ENCODE data around the gene HHIPL2.
"Not testable (repeated sequence)": the region's sequence is repeated elsewhere in the genome, so short reads cannot be mapped to it uniquely, and the experiment has no call there.

HHIPL2 gene

DNA sequence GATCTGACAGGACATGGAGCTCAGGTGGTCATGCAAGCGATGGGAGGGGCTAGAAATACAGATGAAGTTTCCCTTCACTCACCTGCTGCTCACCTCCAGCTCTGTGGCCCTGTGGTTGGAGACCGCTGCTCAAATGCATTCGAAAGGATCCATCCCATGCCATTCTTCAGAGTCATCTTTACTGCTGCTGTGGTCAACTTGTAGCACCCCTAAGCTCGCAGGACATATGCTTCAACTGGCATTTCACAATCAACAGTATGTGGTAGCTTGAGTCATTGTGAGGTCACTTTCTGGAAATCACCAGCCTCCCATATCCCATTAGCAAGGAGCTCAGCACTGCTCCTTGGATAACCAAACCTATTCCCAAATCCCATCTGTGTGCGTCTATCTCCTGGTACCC, 58.4 kb downstream of the HHIPL2 start:
- H3K36me3 ChIP-seq (ENCODE audit: control insufficient read depth in 2 of 2, insufficient read depth in 2 of 2, low read length in 2 of 2): not testable (repeated sequence)

DNA sequence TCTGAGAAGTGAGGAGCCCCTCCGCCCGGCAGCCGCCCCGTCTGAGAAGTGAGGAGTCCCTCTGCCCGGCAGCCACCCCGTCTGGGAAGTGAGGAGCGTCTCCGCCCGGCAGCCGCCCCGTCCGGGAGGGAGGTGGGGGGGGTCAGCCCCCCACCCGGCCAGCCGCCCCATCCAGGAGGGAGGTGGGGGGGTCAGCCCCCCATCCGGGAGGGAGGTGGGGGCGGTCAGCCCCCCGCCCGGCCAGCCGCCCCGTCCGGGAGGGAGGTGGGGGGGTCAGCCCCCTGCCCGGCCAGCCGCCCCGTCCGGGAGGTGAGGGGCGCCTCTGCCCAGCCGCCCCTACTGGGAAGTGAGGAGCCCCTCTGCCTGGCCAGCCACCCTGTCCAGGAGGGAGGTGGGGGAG, 60.1 kb downstream of the HHIPL2 start:
- H3K27ac ChIP-seq (ENCODE audit: low read length); H3K4me1 ChIP-seq (ENCODE audit: control insufficient read depth, insufficient read depth, low read length); H3K9me3 ChIP-seq (ENCODE audit: control insufficient read depth in 2 of 2, low read length in 2 of 2); H3K4me3 ChIP-seq (ENCODE audit: low read length in 2 of 2); H3K27me3 ChIP-seq (ENCODE audit: control insufficient read depth in 1 of 2, insufficient read depth in 2 of 2, low read length in 2 of 2); H3K36me3 ChIP-seq (ENCODE audit: control insufficient read depth in 2 of 2, insufficient read depth in 2 of 2, low read length in 2 of 2); H3K9ac ChIP-seq (ENCODE audit: low read length in 2 of 2): not testable (repeated sequence)

More for the DNA sequence above, 58.4 kb downstream of the HHIPL2 start:
- H3K9ac ChIP-seq (ENCODE audit: low read length in 2 of 2); H3K4me1 ChIP-seq (ENCODE audit: control insufficient read depth, insufficient read depth, low read length); H3K27me3 ChIP-seq (ENCODE audit: control insufficient read depth in 1 of 2, insufficient read depth in 2 of 2, low read length in 2 of 2); H3K27ac ChIP-seq (ENCODE audit: low read length); H3K9me3 ChIP-seq (ENCODE audit: control insufficient read depth in 2 of 2, low read length in 2 of 2); H3K4me3 ChIP-seq (ENCODE audit: low read length in 2 of 2): not testable (repeated sequence)

DNA sequence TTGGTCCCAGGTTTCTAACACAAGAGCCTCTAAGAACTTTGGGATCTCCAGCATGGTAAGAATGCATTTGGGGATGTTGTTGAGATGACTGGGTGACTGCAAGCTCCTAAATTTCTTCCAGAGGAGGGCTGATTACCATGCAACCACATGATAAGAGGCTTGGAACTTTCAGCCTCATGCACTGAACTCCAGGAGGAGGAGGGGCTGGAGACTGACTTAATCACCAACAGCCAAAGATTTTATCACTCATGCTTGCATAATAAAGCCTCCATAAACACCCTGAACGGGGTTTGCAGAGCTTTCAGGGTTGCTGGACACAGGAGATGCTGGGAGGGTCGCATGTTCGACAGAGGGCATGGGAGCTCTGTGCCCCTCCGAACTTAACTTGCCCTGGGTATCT, 63.9 kb downstream of the HHIPL2 start:
- not testable (repeated sequence) for H3K9ac ChIP-seq (ENCODE audit: low read length in 2 of 2); H3K4me3 ChIP-seq (ENCODE audit: low read length in 2 of 2); H3K9me3 ChIP-seq (ENCODE audit: control insufficient read depth in 2 of 2, low read length in 2 of 2); H3K27me3 ChIP-seq (ENCODE audit: control insufficient read depth in 1 of 2, insufficient read depth in 2 of 2, low read length in 2 of 2); H3K27ac ChIP-seq (ENCODE audit: low read length); H3K4me1 ChIP-seq (ENCODE audit: control insufficient read depth, insufficient read depth, low read length); H3K36me3 ChIP-seq (ENCODE audit: control insufficient read depth in 2 of 2, insufficient read depth in 2 of 2, low read length in 2 of 2)

DNA sequence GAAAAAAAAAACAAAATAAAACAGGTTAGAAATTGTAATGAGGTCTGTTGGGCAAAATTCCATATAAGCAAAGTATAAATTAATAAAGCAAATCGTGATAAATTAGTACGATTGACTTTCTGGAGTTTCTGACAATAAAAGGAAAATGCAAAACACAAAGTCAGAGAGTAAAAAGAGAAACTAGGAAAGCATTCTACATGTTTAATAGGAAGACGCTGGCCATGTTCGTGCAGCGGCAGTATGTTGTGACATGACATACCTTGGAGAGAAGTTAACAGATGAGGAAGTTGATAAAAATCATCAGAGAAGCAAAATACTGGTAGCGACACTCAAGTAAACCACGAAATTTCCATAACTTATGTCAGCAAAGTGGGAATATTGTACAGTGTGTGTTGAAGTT, 68.3 kb downstream of the HHIPL2 start:
- not testable (repeated sequence) for H3K4me1 ChIP-seq (ENCODE audit: control insufficient read depth, insufficient read depth, low read length); H3K36me3 ChIP-seq (ENCODE audit: control insufficient read depth in 2 of 2, insufficient read depth in 2 of 2, low read length in 2 of 2); H3K27ac ChIP-seq (ENCODE audit: low read length); H3K9ac ChIP-seq (ENCODE audit: low read length in 2 of 2); H3K9me3 ChIP-seq (ENCODE audit: control insufficient read depth in 2 of 2, low read length in 2 of 2); H3K4me3 ChIP-seq (ENCODE audit: low read length in 2 of 2); H3K27me3 ChIP-seq (ENCODE audit: control insufficient read depth in 1 of 2, insufficient read depth in 2 of 2, low read length in 2 of 2)

DNA sequence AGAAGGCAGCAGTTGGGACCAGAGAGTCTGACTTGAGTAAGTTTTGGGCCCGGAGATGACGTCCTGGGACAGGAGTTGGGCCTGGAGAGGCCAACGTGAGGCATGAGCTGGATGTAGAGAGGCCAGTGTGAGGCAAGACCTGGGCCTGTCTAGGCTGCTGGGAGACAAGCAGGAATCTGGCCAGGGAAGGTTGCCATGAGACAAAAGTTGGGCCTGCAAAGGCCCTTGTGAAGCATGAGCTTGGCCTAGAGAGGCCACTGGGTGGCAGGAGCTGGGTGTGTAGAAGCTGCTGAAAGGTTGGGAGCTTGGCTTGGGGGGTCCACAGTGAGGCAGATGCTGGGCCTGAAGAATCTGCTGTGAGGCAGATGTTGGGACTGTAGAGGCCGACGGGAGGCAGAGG, 71.5 kb downstream of the HHIPL2 start:
- not testable (repeated sequence) for H3K36me3 ChIP-seq (ENCODE audit: control insufficient read depth in 2 of 2, insufficient read depth in 2 of 2, low read length in 2 of 2); H3K9me3 ChIP-seq (ENCODE audit: control insufficient read depth in 2 of 2, low read length in 2 of 2); H3K27ac ChIP-seq (ENCODE audit: low read length); H3K9ac ChIP-seq (ENCODE audit: low read length in 2 of 2); H3K4me3 ChIP-seq (ENCODE audit: low read length in 2 of 2); H3K4me1 ChIP-seq (ENCODE audit: control insufficient read depth, insufficient read depth, low read length); H3K27me3 ChIP-seq (ENCODE audit: control insufficient read depth in 1 of 2, insufficient read depth in 2 of 2, low read length in 2 of 2)

DNA sequence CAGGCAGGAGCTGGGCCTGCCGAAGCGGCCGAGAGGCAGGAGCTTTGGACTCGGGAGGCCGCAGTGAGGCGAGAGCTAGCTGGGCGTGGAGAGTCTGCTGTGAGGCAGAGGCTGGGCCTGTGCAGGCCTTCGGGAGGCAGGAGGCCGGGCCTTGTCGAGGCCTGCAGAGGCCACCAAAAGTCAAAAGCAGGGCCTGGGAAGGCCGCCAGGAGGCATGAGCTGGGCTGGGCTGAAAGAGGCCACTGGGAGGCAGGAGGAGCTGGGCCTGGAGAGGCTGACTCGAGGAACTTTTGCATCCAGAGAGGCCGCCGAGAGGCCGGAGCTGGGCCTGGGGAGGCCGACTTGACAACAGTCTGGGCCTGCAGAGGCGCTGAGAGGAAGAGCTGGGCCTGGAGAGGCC, 74.2 kb downstream of the HHIPL2 start:
- not testable (repeated sequence) for H3K27ac ChIP-seq (ENCODE audit: low read length); H3K36me3 ChIP-seq (ENCODE audit: control insufficient read depth in 2 of 2, insufficient read depth in 2 of 2, low read length in 2 of 2); H3K9ac ChIP-seq (ENCODE audit: low read length in 2 of 2); H3K4me1 ChIP-seq (ENCODE audit: control insufficient read depth, insufficient read depth, low read length); H3K4me3 ChIP-seq (ENCODE audit: low read length in 2 of 2); H3K9me3 ChIP-seq (ENCODE audit: control insufficient read depth in 2 of 2, low read length in 2 of 2); H3K27me3 ChIP-seq (ENCODE audit: control insufficient read depth in 1 of 2, insufficient read depth in 2 of 2, low read length in 2 of 2)

DNA sequence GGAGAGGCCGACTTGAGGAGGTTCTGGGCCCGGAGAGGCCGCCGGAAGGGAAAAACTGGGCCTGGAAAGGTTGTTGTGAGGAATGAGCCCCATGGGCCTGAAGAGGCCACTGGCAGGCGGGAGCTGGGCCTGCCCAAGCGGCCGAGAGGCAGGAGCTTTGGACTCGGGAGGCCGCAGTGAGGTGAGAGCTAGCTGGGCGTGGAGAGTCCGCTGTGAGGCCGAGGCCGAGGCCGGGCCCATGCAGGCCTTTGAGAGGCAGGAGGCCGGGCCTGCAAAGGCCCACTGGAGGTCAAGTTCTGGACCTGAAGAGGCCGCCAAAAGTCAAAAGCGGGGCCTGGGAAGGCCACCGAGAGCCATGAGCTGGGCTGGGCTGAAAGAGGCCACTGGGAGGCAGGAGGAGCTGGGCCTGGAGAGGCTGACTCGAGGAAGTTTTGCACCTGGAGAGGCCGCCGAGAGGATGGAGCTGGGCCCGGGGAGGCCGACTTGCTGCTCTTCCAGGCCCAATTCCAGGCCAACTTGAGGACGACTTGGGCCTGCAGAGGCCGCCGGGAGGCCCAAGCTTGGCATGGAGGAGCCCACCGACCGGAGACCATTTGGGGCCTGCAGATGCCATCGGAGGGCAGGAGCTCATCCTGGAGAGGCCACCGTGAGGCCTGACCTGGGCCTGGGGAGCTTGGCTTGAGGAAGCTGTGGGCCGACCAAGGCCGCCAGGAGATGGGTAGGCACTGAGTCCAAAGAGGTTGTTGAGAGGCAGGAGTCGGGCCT, 74.9 kb downstream of the HHIPL2 start:
- not testable (repeated sequence) for H3K4me3 ChIP-seq (ENCODE audit: low read length in 2 of 2); H3K27ac ChIP-seq (ENCODE audit: low read length); H3K36me3 ChIP-seq (ENCODE audit: control insufficient read depth in 2 of 2, insufficient read depth in 2 of 2, low read length in 2 of 2); H3K4me1 ChIP-seq (ENCODE audit: control insufficient read depth, insufficient read depth, low read length); H3K9ac ChIP-seq (ENCODE audit: low read length in 2 of 2); H3K9me3 ChIP-seq (ENCODE audit: control insufficient read depth in 2 of 2, low read length in 2 of 2); H3K27me3 ChIP-seq (ENCODE audit: control insufficient read depth in 1 of 2, insufficient read depth in 2 of 2, low read length in 2 of 2)

All from stomach smooth muscle (tissue), 2 donors.